ENCODE measurements around the gene SHB.

SHB gene

DNA sequence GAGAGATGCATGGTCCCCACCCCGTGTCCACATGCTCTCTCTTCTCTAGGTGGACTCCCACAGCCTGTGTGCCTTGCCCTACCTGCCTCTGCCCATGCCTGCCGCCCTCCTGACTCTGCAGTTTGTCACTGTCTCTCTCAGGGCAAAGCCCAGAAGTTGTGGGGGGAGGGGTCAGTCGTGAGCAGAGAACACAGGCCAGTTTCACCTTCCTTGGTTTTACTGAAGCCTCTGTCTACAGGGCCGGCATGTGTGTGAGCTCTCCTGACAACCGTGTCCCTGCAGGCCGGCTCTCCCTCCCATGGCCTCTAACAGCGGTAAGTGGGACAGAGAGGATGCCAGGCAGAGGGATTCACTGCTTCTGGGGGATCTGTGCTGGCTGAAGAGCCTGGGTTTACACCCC, 121.6 kb downstream of the SHB start:
- FAIRE-seq, result no peak

DNA sequence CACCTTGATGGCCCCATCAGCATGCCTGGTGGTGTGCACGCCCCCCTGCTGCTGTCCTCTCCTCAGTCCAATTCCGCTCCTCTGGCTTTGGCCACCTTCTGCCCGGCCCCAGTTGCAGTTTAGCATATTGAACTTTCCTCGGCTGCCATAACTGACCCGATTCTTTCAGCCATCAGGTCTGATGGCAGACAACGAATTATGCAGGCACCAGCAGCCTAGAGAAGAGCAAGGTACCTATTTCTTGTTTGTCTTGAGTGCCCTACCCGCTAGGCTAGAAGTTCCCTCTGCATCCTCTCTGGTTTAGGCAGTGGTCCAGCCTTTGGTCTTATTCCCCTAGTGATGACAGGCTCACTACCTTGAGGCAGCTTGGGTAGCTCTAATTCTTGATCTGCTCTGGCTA, 122.1 kb downstream of the SHB start:
- no peak for FAIRE-seq

DNA sequence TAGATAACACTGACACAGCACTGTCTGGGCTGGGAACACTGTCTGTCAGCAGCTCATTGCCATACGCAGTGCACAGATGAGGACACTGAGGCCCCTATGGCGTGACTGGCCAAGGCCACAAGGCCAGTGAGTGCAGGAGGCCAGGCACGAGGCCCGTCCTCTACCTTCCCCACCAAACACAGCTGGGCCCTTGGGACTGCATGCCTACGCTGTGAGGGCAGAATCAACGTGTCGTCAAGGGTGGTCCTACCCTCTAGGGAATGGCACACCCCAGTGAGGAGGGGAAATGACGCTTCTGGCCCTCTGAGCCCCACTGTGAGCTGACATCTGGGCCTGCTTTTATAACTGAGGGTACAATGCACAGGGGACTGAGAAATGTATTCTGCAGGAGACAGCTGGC, 123.0 kb downstream of the SHB start:
- FAIRE-seq, result no peak

DNA sequence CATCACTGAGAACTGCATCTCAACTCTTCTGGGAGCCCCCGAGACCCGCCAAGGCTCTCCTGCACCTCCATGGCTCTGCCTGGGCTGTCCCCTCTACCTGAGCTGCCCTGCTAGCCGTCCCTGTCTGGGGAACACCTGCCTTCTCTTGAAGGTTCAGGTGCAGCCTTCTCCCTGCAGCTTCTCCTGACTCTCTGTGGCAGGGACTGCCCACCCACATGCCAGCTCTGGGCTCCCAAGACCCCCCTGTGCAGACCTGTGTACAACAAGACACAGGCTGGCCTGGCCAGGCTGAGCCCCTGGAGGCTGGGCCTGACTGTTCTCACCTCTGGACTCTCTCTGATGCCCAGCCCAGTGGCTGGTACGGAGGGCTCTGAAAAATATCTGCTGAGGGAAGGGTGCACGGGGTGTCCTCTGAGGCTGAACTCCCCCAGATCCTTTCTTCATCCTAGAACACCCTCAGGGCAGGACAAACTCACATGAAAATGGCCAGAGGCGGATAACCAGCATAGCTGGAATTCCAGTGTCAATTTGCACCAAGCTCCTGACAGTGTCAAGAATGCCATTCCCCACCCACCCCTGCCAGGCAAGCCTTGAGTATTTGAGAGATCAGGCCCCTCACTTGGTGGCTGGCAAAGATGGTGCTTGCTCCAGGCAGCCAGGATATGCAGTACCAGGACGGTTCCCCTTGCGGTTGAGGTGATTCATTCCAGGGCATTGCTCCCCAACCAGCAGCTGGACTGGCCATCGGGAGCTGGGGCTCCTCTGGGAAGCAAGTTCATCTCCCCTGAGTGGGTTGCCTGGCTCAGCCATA, 124.2 kb downstream of the SHB start:
- no peak for FAIRE-seq

DNA sequence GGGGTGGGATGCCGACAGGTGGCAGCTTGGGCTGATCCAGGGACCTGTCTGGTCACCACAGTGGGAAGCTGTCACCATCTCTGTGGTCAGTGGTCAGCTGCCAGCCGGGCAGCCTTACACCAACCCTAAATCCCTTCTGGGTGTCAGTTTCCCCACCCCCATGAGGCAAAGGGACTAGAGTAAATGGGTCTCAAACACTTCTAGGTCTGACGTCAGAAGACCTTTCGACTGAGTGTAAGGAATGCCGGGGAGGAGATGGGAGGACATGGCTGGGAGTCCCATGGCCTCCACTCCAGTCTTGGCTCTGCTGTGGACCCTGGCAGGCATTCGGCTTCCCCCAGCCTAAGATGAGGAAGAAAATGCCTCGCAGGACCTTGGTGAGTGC, 124.8 kb downstream of the SHB start:
- no peak for FAIRE-seq

DNA sequence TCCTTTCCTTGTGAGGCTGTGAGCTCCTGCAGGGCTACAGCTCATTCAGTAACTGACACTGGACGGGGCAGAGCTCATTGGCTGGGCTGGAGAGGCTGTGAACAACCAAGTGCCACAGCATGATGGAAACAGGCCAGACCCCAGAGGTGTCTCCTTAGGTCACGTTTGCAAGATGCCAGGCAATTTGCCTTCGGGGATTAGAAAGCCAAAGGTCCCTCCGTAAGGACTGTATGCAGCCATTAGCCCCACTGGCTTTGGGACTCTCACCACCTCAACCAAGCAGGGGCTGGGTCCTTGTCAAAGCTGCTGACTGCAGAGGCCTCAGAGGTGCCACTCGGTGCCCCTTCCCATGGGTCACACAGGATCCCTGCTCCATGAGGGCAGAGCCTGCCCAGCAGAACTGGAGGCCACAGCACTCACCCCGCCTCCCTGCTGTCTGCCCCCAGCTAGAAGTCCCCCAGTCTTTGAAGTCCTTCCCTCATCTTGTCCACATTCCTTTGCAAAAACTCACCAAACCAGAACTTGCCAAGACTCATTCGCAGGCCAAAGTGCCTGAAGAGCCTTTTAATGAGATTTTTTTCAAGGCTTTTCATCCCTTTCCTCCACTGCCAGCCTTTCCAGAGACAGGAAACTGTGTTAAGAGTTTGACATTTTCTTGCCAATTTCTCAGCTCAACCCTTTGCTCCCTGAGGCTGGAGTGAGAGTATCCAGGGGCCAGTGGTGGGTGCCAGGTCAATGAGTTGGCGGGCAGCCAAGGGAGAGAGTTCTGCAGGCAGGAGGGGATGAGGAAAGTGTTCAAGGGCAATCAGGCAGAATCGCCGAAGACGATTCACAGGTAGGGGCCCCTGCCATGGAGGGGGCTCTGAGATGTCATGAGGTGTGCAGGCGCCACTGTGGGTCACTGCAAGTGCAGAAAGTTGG, 125.4 kb downstream of the SHB start:
- no peak for FAIRE-seq

DNA sequence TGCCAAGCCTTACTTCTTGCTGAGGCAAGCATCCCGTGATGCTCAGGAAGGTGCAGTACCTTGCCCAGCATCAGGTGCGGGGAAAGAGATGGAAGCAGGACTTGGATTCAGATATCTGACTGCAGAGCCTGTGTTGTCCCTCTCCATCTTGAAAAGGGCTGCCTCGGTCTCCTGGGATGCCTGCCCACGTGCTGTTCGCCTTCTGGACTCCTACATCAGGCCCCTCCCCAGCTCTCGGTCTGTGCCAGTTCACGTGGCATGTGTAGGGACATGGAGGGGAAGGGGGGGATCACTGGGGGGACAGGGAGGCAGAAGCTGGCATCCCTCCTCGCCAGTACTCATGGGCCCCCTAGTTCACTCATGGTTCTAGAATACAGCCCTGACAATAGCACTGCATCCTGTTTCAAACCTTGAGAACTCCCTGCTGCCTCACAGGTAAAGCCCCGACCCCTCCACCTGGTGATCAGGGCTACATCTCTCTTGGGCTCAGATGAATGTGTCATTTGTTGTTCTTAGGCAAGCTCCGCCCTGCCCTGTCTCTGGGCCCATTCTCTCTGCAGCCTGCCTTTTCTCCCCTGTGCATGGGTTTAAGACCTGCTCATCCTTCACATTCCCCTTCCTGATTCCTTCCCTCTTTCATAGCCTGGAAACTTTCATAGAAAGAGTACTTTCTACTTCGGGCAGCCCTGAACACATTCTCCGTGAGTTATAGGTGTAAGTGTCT, 126.2 kb downstream of the SHB start:
- FAIRE-seq, result no peak

DNA sequence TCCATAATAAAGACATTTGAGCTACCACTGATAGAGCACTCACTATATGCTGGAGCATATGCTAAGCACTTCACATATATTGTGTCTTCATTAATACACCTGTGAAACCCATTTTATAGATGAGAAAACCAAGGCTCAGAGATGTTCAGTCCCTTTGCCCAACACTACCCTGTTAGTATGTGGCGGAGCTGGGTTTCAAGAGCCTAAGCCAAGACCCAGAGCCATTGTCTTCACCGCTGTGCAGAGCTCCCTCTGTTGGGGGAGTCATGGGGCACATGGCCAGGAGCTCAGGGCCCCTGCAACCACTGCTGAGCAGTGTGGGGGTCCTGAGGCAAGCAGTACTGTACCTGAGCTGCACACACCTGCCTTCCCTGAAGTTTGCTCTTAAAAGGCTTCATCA, 127.8 kb downstream of the SHB start:
- no peak for FAIRE-seq

DNA sequence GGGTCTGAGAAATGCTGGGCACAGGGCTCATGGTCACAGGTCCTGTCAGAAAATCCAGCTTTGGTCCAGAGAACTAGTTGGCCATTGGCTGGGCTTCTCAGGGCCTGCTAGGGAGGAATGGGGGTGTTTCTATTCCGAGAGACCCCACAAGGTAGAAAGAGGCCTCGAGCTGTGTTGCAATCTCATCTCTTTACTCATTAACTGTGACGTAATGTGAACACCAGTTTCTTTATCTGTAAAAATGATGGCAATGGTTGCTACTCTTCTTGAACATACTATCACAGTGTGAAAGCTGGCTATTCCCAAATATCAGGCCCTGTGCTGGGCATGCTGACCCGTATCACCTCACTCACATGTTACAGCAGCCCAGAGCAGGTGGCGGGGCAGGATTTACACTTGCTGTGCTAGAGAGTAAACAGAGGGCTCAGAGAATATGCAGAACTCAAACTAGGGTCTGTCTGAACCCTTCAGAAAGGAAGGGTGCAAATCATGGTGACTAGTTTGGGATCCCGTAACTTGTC, 129.4 kb downstream of the SHB start:
- no peak for FAIRE-seq

DNA sequence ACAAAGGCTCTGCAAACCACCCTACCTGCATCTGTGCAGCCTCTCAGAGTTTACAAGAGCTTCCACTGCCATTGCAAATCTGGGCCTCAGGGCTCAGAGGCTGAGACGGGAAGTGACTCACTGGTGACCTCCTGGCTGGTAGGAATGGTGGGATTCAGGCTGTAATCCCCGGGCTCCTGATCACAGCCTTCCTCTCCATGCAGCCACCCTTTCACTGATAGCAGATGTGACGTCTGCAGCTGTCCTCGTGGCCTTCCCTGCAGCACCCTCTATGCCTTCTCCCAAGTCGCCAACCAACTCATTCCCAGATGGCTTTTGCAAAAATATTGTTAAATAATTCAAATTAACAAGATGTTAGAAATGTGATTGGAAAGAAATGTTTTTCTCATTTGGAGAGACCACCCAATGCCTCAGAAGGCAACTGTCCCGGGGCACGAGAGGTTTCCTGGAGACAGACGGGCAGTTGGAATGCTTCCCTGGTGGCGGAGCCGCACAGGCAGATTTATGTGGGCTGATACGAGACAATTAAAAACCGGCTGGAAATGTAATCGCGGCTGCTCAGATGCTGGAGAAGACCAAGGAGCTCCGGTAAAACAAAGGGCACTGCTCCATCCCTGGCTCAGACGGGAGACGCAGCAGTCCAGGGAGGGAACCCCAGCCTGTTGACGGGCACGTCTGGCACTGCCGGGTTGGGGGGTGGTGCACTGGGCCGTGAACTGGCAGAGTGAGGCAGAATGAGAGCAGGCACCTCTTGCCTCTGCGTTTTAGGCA, 130.7 kb downstream of the SHB start:
- FAIRE-seq, result no peak

DNA sequence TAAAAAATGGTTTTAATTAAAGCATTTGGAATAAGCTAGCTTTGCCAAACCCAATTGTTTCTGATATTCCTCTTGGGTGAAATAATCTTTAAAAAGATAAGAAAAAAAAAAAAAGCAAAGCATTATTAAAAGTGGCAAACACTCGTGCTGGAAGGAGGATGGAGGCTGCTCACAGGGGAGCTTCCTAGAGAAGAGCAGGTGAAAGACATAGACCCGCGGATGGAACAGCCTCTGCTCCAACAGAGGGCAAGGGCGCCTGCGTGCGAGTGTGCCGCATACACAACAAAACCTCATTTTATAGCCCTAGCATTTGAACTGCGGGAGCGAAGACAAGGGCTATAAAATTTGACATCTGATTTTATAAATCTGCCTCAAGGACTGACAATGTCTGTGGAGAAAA, 131.7 kb downstream of the SHB start:
- no peak for FAIRE-seq

DNA sequence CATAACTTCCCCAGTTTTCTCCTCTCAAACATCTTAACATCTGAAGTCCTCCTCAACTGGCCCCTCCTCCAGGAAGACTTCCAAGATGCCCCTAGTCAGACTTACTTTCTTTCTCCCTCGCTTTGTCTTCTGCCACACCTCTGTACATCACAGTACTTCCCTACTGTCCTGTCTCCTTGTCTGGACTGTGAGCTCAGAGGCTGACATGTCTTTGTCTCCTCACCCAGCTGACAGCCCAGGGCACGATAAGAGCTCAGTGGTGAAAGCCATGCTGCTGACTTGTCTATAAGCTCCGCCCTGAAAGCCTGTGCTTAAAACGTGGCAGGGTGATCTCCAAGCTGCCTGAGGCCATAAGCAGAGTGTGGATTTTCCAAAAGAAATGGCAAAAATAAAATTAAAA, 132.1 kb downstream of the SHB start:
- no peak for FAIRE-seq

DNA sequence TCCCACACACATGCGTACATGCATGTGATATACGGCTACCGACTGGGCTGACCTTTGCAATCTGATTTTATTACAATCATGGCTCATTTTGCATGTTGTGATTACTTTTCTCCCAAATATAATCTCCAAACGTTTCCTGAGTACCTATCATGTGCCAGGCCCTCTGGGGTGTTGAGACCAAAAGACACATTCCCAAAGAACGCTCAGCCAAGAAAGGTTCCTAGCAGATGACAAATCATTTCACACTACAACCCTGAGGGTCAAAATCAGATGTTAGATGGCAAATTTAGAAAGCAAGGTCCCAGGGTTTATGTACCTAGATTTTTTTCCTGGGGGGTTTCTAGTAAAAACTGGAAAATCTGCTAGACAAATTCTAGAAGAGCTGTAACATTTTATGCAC, 132.7 kb downstream of the SHB start:
- FAIRE-seq, result no peak

DNA sequence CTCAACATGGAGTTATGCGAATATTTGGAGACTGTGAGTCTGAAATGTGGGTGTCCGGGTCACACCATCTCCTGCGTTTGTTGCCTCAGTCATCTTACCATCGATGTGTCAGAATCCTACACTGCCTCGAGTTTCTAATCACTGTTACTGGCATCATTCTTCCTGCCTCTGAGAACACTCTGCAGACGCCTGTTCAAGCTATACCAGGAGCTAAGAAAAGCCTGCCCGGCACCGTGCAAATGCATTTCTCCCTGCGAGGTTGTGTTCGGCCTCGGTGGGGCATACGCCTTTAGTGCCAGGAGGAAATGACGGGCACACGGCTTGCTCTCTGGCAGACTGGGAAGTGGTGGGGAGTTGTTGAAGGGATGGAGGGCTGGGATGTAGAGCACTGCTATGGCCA, 133.9 kb downstream of the SHB start:
- FAIRE-seq, result no peak

DNA sequence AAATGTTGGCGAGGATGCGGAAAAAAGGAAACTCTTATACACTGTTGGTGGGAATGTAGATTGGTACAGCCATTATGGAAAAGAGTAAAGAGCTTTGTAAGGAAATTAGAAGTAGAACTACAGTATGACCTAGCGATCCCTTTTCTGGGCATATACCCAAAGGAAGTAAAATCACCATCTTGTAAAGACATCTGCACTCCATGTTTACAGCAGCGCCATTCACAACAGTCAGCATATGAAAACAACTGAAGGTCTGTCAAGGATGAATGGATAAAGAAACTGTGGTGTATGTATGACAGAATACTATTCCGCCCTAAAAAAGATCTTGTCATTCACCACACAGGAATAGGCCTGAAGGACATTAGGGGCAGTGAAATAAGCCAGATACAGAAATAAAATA, 137.4 kb downstream of the SHB start:
- FAIRE-seq, result no peak

DNA sequence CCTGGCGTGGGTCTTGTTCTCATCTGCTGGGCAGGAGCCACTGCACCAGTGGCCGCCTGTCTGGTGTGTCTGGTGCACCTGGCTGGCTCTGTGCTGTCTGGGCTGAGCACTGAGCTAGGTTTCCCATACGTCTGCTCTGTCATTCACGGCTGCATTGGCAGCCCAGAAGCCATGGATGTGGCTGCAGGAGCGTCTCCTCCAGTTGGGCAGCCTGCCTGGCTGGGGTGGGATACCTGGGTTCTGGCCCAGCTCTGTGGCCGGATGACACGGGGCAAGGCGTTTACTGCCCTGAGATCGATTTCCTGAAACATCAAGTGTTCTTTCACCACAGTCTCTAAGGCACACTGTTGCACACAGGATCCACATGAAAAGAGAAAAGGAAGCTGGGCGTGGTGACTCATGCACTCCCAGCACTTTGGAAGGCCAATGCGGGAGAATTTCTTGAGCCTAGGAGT, 139.6 kb downstream of the SHB start:
- no peak for FAIRE-seq

DNA sequence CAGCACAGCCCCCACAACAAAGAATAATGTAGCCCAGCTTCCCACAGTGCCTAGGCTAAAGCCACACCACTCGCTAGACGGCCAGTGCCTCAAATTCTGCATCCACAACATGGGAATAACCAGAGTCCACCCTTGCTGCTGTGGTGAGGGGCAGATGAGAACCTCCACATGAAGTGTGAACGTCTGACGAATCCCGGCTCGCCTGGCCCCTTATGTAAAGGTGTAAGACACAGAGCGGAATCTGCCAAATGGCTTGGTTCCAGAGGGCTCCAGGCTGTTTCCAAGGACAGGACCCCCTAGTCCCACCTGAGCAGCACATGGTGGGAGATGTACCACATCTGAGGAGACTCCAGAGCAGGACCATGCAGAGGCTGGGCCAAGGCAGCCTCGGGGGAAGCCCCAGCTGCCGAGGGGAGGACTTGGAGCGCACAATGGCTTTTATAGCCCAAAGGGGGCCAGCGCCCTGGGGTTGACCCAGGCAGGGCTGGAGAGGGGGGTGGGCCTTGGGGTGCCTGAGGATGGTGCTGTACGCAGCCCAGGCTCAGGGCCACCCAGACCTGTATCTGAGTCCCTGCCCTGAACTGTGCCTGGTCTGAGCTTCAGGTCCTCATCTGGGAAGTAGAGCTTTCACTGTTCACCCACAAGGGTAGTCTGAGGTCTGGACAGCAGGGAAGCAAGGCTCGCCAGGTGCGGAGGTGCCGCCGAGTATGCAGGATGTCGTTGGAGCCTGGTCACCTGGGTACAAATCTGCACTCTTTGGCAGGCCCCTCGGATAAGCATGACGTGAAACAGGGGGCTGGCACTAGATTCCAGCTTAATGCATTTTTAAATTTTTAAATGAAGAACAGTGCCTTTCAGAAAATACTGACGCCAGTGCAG, 140.2 kb downstream of the SHB start:
- FAIRE-seq, result no peak

DNA sequence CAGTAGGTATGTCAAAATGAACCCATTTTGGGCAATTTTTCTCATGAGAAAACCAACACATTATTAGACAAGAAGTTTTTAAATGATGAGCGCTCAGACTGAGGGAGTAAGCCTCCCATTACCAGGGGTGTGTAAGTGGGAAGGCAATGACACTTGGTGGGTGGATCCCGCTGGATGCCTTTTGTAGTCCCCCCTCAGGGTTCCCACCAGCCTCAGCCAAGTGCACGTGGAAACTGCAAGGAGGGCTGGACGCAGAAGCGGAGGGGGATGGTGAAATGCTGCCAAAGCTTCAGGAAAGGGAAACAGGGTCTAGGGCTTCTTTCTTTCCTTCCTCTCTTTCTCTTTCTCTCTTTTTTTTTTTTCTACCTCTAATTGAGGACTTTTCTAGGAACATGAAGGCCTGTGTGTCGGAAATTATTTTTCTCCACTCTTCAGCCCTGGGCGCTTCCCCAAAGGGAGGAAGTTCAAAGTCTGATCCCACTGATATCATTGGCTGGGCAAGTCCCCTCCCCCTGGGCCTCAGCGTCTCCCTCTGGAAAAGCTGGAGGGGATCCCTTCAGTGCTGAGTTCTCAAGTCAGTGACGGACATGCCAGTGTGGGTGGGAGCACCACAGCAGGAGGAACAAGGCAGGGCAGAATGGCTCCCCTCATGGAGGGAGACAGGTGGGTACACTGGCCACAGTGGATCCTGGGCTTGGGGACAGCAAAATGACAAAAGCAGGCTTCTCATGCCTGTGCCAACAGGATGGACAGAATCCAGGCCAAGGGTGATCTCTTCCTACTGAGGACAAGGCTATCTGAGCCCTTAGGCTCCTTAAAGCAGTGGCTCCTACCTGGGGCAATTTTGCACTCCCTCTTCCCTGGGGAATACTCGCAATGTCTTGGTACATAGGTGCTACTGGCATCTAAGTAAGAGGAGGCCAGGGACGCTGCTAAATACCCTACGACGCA, 141.2 kb downstream of the SHB start:
- no peak for FAIRE-seq

DNA sequence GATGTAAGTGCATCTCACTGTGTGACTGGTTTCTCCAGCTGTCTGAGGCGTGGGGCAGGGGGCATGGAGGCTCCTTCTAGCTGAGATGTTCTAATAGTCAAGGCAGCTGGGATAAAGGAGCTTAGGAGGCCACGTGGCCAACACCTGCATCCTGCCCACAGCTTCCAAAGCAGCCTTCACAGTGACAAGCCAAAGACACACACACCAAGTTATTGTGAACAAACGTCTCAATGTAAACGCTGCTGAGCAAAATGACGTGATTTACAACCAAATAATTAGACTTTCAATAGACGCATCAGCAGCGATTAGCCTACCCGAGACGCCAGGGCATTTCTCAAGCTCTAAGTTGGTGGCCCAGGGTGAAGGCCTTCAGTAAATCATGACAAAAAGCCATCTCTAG, 141.9 kb downstream of the SHB start:
- FAIRE-seq, result no peak

DNA sequence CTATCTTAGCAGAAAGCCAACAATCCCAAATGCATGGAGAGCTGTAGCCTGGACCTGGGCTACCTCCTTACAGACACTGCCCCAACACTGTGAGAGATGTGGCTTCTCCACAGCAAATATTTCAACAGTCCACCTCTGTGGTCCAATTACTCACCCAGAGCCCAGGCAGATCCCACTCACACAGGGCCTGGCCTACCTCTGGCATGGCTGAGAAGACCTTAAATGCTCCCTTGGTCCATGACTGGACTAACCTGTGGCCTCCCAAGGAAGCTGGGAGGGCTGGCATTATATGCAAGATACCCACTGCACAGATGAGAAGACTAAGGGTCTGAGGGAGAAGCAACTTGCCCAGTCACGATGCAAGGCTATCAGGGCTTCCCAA, 142.3 kb downstream of the SHB start:
- no peak for FAIRE-seq

Data from islet of Langerhans (tissue), 1 donor.